ENCODE results near the gene REEP6. TPM values are rescaled to one million over a fixed set of nuclear protein-coding genes. Genes with fewer than 3 reads are reported as not detected.

REEP6 gene
- total RNA-seq, 1 donor from 2014 or later = 4.8 TPM

GRCh38 chr19:1507192-1507660 is 16.2 kb downstream of the REEP6 start:
- no peaks in the 10 kb centered on the region for H3K36me3 Mint-ChIP-seq
- Histone ChIP-seq H2AFZ (replicated peaks) (no peak overlapping the region), H3F3A (ENCODE audit: low read depth) (peaks cover 43% of the 10 kb centered on the region), H3K4me2 (peak overlapping the region; percentile 46), H3K9ac (no peak overlapping the region), H3K27me3 (peaks cover 63% of the 10 kb centered on the region), H3K36me3 (no peaks in the 10 kb centered on the region), H3K79me2 (ENCODE audit: low read depth) (no peaks in the 10 kb centered on the region), H3K4me3 (peak overlapping the region; percentile 57), H4K20me1 (ENCODE audit: low read depth) (no peaks in the 10 kb centered on the region), H3K4me1 (peaks cover 13% of the 10 kb centered on the region), H3K27ac (no peak overlapping the region), H3K9me3 (ENCODE audit: low read depth) (no peaks in the 10 kb centered on the region)
- H3K4me3 Mint-ChIP-seq = no peak overlapping the region
- peaks cover 5% of the 10 kb centered on the region for H3K9me3 Mint-ChIP-seq
- no peak for DNase-seq (ENCODE audit: low spot score)
- no peak for TF ChIP-seq EZH2phosphoT487 (IDR thresholded peaks at IDR 0.05)
- TF ChIP-seq, protein P1, sequence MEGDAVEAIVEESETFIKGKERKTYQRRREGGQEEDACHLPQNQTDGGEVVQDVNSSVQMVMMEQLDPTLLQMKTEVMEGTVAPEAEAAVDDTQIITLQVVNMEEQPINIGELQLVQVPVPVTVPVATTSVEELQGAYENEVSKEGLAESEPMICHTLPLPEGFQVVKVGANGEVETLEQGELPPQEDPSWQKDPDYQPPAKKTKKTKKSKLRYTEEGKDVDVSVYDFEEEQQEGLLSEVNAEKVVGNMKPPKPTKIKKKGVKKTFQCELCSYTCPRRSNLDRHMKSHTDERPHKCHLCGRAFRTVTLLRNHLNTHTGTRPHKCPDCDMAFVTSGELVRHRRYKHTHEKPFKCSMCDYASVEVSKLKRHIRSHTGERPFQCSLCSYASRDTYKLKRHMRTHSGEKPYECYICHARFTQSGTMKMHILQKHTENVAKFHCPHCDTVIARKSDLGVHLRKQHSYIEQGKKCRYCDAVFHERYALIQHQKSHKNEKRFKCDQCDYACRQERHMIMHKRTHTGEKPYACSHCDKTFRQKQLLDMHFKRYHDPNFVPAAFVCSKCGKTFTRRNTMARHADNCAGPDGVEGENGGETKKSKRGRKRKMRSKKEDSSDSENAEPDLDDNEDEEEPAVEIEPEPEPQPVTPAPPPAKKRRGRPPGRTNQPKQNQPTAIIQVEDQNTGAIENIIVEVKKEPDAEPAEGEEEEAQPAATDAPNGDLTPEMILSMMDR (IDR thresholded peaks at IDR 0.05) = no peak
- H3K27me3 Mint-ChIP-seq (ENCODE audit: insufficient read depth, low read depth) = peaks cover 16% of the 10 kb centered on the region
- peaks cover 26% of the 10 kb centered on the region for H3K4me1 Mint-ChIP-seq
- H3K27ac Mint-ChIP-seq = peak overlapping the region; percentile 97

DNA sequence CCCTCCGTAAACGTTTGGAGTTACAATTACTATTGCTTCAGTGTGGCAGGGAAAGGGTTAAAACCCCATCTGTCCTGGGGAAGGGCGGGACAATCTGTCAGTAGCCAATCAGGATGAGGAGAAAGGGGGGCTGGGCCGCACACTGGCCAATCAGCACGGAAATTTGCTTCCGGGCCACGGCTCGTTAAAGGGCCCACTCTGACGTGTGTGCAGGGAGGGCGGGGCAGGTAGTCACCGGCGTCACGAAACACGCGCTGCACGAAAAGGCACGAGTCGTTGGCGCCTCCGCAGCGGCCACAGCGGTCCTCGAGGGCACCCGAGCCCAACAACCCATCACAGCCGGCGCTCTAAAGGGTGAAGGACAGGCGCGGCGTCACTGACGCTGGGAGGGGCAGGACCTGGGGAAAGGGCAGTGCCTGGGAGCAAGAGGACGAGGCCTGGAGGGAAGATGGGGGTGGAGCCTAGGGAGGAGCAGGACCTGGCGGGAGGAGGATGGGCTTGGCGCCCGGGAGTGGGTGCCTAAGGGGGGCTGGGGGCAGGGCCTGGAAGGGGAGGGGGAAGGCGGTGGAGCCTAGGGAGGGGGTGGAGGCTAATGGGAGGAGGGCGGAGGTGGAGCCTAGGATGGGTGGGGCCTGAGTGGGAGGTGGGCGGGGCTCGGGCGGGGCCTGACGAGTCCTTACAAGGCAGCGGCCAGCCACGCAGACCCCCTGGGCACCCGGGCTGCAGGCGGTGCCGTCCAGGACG is 17.0 kb downstream of the REEP6 start:
- H3K9me3 Mint-ChIP-seq = peaks cover 5% of the 10 kb centered on the region
- peak overlapping the region; percentile 57 for H3K4me3 ChIP-seq
- no peaks in the 10 kb centered on the region for H3K79me2 ChIP-seq (ENCODE audit: low read depth)
- peaks cover 20% of the 10 kb centered on the region for H3K27me3 Mint-ChIP-seq (ENCODE audit: insufficient read depth, low read depth)
- DNase-seq (ENCODE audit: low spot score) = peak; percentile 97
- peak overlapping the region; percentile 89 for H3K4me3 Mint-ChIP-seq
- TF ChIP-seq EZH2 (IDR thresholded peaks at IDR 0.05) (no peak), EZH2phosphoT487 (IDR thresholded peaks at IDR 0.05) (no peak)
- TF ChIP-seq, protein P1 (IDR thresholded peaks at IDR 0.05) = no peak
- H3K27me3 ChIP-seq = peaks cover 63% of the 10 kb centered on the region
- no peaks in the 10 kb centered on the region for H4K20me1 ChIP-seq (ENCODE audit: low read depth)
- no peaks in the 10 kb centered on the region for H3K36me3 Mint-ChIP-seq
- no peak overlapping the region for H3K9ac ChIP-seq
- peaks cover 24% of the 10 kb centered on the region for H3K4me1 Mint-ChIP-seq
- peak overlapping the region; percentile 97 for H3K27ac Mint-ChIP-seq
- peak overlapping the region; percentile 76 for H3K4me2 ChIP-seq
- H3K9me3 ChIP-seq (ENCODE audit: low read depth) = no peaks in the 10 kb centered on the region
- peak overlapping the region; percentile 55 for H3K27ac ChIP-seq
- peak overlapping the region; percentile 98 for H2AFZ ChIP-seq (replicated peaks)
- H3F3A ChIP-seq (ENCODE audit: low read depth) = peaks cover 38% of the 10 kb centered on the region
- peaks cover 13% of the 10 kb centered on the region for H3K4me1 ChIP-seq
- no peaks in the 10 kb centered on the region for H3K36me3 ChIP-seq

DNA sequence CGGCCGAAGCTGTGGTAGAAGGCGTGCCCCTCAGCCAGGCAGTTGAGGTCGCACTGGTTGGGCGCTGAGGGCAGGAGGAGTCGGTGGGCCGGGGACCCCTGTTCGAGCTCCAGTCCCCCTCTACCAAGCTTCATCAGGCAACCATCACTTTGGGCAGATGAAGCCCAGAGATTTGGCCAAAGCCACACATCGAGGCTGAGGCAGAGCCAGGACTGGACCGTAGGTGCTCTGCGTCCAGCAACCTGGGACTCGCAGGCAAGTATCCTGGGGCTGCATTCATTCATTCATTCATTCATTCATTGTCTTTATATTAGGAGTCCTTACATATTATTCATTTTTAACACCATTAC is 17.5 kb downstream of the REEP6 start:
- no peaks in the 10 kb centered on the region for H4K20me1 ChIP-seq (ENCODE audit: low read depth)
- H3K4me3 ChIP-seq = peak overlapping the region; percentile 57
- H3K9ac ChIP-seq = no peak overlapping the region
- peaks cover 24% of the 10 kb centered on the region for H3K4me1 Mint-ChIP-seq
- no peaks in the 10 kb centered on the region for H3K36me3 ChIP-seq
- H3K36me3 Mint-ChIP-seq = no peaks in the 10 kb centered on the region
- H3K4me2 ChIP-seq = peak overlapping the region; percentile 16
- H3K27me3 ChIP-seq = peaks cover 63% of the 10 kb centered on the region
- DNase-seq (ENCODE audit: low spot score) = no peak
- no peaks in the 10 kb centered on the region for H3K79me2 ChIP-seq (ENCODE audit: low read depth)
- TF ChIP-seq EZH2phosphoT487 (IDR thresholded peaks at IDR 0.05) = no peak
- TF ChIP-seq, protein P1 (IDR thresholded peaks at IDR 0.05) = no peak
- TF ChIP-seq EZH2 (IDR thresholded peaks at IDR 0.05) = no peak
- H3K27ac ChIP-seq = no peak overlapping the region
- no peaks in the 10 kb centered on the region for H3K9me3 ChIP-seq (ENCODE audit: low read depth)
- peaks cover 13% of the 10 kb centered on the region for H3K4me1 ChIP-seq
- peaks cover 5% of the 10 kb centered on the region for H3K9me3 Mint-ChIP-seq
- peak overlapping the region; percentile 54 for H2AFZ ChIP-seq (replicated peaks)
- H3F3A ChIP-seq (ENCODE audit: low read depth) = peaks cover 38% of the 10 kb centered on the region
- peaks cover 20% of the 10 kb centered on the region for H3K27me3 Mint-ChIP-seq (ENCODE audit: insufficient read depth, low read depth)
- no peak overlapping the region for H3K27ac Mint-ChIP-seq
- peak overlapping the region; percentile 54 for H3K4me3 Mint-ChIP-seq
